HL-60 (cell line): ENCODE data around the gene MAP3K14.

Experiments used
- CTCF ChIP-seq: IDR thresholded peaks from one replicate; pipeline ENCODE4 v1.5.1; 2011; ENCODE audit warnings: low read length, control low read depth, inconsistent platforms; ENCODE audit not compliant: insufficient read depth
- GABPA ChIP-seq: IDR thresholded peaks from 2 replicates; pipeline ENCODE4 v1.6.1; 2012; ENCODE audit warnings: low read depth
- POLR2AphosphoS5 ChIP-seq: IDR thresholded peaks from 2 replicates; pipeline ENCODE4 v1.6.1; 2012; ENCODE audit warnings: low read depth
- SPI1 ChIP-seq: IDR thresholded peaks from 2 replicates; pipeline ENCODE4 v1.6.1; 2012; ENCODE audit warnings: low read depth, mild to moderate bottlenecking, borderline replicate concordance
- TF ChIP-seq, protein P1 (sequence below): IDR thresholded peaks from 2 replicates; pipeline ENCODE4 v1.6.1; 2012; ENCODE audit warnings: low read depth; ENCODE audit not compliant: insufficient replicate concordance

DNA sequence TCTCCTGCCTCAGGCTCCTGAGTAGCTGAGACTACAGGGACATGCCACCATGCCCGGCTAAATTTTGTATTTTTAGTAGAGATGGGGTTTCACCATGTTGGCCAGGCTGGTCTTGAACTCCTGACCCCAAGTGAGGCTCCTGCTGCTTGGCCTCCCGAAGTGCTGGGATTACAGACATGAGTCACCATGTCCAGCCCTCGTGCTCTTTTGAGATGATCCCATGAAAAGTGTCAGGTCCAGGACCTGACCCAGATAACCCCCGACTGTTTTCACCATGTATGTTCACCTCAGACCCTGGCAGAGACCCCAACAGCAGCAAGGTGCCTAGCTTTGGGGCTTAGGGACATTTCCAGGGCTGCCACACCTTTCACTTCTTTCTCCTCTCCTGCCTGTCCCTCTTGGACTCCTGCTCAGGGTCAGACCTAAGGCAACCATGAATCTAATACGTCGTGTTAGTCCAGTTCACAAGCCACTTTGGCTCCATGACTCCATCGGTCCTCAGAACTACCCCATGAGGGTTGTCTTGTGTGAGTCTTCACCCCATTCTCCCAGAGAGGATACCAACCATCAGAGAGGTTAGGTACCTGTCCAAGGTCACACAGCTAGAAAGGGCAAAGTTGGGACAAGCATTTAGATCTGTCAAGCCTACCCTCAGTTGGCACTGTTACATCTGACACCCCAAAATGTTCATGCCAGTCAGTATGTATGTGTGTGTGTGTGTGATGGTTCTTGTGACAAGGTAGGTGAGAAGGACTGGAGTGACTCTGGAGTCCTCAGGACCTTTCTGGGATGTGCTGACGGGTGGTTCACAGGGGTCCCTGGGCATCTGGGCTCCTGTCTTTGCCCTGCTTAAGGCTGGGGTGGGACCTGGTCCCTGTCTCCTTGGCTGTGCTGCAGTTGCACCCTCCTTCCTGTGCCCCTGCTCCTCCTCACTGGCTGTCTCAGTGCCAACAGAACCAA is 23.1 kb upstream of the MAP3K14 start:
- TF ChIP-seq CTCF (no peak), POLR2AphosphoS5 (no peak), GABPA (no peak), SPI1 (no peak)
- TF ChIP-seq, protein P1, sequence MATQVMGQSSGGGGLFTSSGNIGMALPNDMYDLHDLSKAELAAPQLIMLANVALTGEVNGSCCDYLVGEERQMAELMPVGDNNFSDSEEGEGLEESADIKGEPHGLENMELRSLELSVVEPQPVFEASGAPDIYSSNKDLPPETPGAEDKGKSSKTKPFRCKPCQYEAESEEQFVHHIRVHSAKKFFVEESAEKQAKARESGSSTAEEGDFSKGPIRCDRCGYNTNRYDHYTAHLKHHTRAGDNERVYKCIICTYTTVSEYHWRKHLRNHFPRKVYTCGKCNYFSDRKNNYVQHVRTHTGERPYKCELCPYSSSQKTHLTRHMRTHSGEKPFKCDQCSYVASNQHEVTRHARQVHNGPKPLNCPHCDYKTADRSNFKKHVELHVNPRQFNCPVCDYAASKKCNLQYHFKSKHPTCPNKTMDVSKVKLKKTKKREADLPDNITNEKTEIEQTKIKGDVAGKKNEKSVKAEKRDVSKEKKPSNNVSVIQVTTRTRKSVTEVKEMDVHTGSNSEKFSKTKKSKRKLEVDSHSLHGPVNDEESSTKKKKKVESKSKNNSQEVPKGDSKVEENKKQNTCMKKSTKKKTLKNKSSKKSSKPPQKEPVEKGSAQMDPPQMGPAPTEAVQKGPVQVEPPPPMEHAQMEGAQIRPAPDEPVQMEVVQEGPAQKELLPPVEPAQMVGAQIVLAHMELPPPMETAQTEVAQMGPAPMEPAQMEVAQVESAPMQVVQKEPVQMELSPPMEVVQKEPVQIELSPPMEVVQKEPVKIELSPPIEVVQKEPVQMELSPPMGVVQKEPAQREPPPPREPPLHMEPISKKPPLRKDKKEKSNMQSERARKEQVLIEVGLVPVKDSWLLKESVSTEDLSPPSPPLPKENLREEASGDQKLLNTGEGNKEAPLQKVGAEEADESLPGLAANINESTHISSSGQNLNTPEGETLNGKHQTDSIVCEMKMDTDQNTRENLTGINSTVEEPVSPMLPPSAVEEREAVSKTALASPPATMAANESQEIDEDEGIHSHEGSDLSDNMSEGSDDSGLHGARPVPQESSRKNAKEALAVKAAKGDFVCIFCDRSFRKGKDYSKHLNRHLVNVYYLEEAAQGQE, result no peak
